ENCODE results near the gene CLBA1. TPM values are rescaled to one million over a fixed set of nuclear protein-coding genes. Genes with fewer than 3 reads are reported as not detected.
A peak's percentile ranks its signal among the peaks of the same experiment; 100 is the strongest.
"Not testable (repeated sequence)": the region's sequence is repeated elsewhere in the genome, so short reads cannot be mapped to it uniquely, and the experiment has no call there.

Gene CLBA1
- total and polyA plus RNA-seq, 8 donors: 4.7 to 32.5 (median 7.2) TPM

DNA sequence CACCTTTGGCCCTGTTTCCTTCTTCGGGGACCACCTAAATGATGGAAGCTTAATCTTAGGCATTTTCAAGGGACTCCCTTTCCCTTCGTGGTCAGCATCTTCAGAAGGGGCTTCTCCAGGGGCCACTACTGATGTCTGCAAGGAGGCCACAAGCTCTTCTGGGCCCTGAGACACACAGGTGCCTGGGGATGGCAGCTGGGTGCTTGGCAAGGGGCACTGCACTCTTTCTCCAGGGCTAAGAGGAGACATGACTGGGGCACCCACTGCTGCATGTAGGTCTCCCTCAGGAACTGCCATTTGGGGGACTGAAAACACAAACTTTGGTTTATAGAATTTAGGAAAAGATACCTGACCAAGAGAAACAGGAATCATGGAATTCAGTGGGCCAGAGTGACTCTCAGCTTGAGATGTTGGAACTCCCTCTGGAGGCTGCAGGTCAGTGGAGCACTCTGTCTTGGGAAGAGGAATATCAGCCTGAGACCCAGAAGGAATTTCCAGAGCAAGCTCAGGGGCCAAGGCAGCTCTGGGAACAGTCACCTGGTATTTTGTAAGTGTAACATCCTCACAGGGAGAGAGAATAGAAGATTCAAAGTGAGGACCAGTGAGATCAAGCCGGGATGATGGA is 45.0 kb upstream of the CLBA1 start:
- Histone ChIP-seq H3K4me3 (no peak overlapping the region), H3K4me1 (no peaks in the 10 kb centered on the region), H3K9me3 (no peaks in the 10 kb centered on the region), H3K27ac (no peak overlapping the region), H3K36me3 (no peaks in the 10 kb centered on the region), H3K27me3 (no peaks in the 10 kb centered on the region)
- FAIRE-seq: no peak
- ATAC-seq: peak in 1 of 4 donors; percentile 48
- WGBS, 2 donors: 63 to 68% methylated on average over 3 of the region's 3 CpGs
- TF ChIP-seq, protein P1, sequence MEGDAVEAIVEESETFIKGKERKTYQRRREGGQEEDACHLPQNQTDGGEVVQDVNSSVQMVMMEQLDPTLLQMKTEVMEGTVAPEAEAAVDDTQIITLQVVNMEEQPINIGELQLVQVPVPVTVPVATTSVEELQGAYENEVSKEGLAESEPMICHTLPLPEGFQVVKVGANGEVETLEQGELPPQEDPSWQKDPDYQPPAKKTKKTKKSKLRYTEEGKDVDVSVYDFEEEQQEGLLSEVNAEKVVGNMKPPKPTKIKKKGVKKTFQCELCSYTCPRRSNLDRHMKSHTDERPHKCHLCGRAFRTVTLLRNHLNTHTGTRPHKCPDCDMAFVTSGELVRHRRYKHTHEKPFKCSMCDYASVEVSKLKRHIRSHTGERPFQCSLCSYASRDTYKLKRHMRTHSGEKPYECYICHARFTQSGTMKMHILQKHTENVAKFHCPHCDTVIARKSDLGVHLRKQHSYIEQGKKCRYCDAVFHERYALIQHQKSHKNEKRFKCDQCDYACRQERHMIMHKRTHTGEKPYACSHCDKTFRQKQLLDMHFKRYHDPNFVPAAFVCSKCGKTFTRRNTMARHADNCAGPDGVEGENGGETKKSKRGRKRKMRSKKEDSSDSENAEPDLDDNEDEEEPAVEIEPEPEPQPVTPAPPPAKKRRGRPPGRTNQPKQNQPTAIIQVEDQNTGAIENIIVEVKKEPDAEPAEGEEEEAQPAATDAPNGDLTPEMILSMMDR (IDR thresholded peaks at IDR 0.05): no peak
- intact Hi-C loops (cut with DNase I): no loop called here
- no peak for DNase-seq

DNA sequence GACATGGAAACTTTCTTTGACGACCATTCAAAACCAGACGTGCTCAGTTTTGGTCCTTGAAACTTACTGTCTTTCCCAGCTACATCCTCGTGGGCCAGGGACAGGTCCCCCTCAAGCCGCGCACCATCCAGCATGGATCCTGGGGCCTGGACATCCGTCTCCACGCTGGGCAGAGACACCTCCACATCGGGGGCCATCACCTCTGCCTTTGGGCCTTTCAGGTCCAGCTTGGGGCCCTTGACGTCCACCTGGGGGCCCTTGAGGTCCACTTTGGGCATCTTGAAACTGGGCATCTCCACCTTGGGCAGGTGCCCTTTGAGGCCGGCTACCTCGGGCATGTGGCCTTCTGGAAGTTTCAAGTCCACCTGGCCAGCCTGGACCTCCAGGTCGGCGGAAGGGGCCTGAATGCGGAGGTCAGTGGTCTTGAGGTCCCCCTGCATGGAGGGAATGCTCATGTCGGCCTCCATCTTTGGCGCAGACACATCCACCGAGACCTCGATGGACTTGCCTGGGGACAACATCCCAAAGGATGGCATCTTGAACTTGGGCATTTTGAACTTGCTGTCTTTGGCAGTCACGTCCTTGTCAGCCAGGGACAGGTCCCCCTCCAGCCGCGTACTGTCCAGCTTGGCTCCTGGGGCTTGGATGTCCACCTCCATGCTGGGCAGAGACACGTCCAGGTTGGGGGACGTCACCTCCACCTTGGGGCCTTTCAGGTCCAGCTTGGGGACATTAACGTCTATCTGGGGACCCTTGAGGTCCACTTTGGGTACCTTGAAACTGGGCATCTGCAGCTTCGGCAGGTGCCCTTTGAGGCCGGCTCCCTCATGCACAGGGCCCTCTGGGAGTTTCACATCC is 43.9 kb upstream of the CLBA1 start:
- Histone ChIP-seq H3K9me3 (no peaks in the 10 kb centered on the region), H3K4me3 (no peak overlapping the region), H3K27me3 (no peaks in the 10 kb centered on the region), H3K4me1 (no peaks in the 10 kb centered on the region), H3K27ac (no peak overlapping the region), H3K36me3 (no peaks in the 10 kb centered on the region)
- no peak for FAIRE-seq
- ATAC-seq: no peak
- peak in 3 of 6 donors; percentile 1 to 50 (median 34) for DNase-seq
- TF ChIP-seq, protein P1 (IDR thresholded peaks at IDR 0.05): no peak
- intact Hi-C loops (cut with DNase I): no loop called here
- WGBS, 2 donors: 86 to 90% methylated on average over 26 of the region's 26 CpGs

DNA sequence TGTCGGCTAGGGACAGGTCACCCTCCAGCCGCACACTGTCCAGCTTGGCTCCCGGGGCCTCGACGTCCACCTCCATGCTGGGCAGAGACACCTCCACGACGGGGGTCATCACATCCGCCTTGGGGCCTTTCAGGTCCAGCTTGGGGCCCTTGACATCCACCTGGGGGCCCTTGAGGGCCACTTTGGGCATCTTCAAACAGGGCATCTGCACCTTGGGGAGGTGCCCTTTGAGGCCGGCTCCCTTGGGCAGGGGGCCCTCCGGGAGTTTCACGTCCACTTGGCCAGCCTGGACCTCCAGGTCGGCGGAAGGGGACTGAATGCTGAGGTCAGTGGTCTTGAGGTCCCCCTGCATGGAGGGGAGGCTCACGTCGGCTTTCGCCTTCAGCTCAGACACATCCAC is 43.0 kb upstream of the CLBA1 start:
- no peaks in the 10 kb centered on the region for H3K27me3 ChIP-seq
- H3K4me1 ChIP-seq: no peaks in the 10 kb centered on the region
- intact Hi-C loops (cut with DNase I): no loop called here
- TF ChIP-seq, protein P1 (IDR thresholded peaks at IDR 0.05): no peak
- no peaks in the 10 kb centered on the region for H3K9me3 ChIP-seq
- no peaks in the 10 kb centered on the region for H3K36me3 ChIP-seq
- 86 to 93% methylated on average over 16 of the region's 16 CpGs for WGBS, 2 donors
- no peak overlapping the region for H3K27ac ChIP-seq
- FAIRE-seq: no peak
- H3K4me3 ChIP-seq: no peak overlapping the region
- ATAC-seq: no peak
- DNase-seq: peak in 2 of 6 donors; percentile 49 to 52

DNA sequence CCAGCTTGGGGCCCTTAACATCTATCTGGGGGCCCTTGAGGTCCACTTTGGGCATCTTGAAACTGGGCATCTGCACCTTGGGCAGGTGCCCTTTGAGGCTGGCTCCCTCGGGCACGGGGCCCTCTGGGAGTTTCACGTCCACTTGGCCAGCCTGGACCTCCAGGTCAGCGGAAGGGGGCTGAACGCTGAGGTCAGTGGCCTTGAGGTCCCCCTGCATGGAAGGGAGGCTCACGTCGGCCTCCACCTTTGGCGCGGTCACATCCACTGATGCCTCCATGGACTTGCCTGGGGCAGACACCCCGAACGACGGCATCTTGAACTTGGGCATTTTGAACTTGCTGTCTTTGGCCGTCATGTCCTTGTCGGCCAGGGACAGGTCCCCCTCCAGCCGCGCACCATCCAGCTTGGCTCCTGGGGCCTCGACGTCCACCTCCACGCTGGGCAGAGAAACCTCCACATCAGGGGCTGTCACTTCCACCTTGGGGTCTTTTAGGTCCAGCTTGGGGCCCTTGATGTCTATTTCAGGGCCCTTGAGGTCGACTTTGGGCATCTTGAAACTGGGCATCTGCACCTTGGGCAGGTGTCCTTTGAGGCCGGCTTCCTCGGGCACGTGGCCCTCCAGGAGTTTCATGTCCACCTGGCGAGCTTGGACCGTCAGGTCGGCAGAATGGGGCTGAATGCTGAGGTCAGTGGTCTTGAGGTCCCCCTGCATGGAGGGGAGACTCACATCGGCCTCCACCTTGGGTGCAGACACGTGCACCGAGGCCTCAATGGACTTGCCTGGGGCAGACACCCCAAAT is 42.2 kb upstream of the CLBA1 start:
- WGBS, 2 donors: 86 to 87% methylated on average over 26 to 29 of the region's 29 CpGs
- FAIRE-seq, ATAC-seq: not testable (repeated sequence)

DNA sequence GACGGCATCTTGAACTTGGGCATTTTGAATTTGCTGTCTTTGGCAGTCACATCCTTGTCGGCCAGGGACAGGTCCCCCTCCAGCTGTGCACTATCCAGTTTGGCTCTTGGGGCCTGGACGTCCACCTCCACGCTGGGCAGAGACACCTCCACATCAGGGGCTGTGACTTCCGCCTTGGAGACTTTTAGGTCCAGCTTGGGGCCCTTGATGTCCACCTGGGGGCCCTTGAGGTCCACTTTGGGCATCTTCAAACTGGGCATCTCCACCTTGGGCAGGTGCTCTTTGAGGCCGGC is 41.6 kb upstream of the CLBA1 start:
- H3K27ac ChIP-seq; FAIRE-seq; H3K36me3 ChIP-seq; H3K4me1 ChIP-seq; ATAC-seq; H3K9me3 ChIP-seq; DNase-seq; intact Hi-C loops (cut with DNase I); H3K4me3 ChIP-seq; H3K27me3 ChIP-seq: not testable (repeated sequence)
- 75 to 84% methylated on average over 6 of the region's 6 CpGs for WGBS, 2 donors

More for the DNA sequence above, 42.2 kb upstream of the CLBA1 start:
- H3K27me3 ChIP-seq; H3K9me3 ChIP-seq; H3K4me3 ChIP-seq; H3K27ac ChIP-seq; H3K4me1 ChIP-seq; H3K36me3 ChIP-seq; intact Hi-C loops (cut with DNase I): not testable (repeated sequence)
- DNase-seq: peak in 2 of 6 donors; percentile 9 to 52

DNA sequence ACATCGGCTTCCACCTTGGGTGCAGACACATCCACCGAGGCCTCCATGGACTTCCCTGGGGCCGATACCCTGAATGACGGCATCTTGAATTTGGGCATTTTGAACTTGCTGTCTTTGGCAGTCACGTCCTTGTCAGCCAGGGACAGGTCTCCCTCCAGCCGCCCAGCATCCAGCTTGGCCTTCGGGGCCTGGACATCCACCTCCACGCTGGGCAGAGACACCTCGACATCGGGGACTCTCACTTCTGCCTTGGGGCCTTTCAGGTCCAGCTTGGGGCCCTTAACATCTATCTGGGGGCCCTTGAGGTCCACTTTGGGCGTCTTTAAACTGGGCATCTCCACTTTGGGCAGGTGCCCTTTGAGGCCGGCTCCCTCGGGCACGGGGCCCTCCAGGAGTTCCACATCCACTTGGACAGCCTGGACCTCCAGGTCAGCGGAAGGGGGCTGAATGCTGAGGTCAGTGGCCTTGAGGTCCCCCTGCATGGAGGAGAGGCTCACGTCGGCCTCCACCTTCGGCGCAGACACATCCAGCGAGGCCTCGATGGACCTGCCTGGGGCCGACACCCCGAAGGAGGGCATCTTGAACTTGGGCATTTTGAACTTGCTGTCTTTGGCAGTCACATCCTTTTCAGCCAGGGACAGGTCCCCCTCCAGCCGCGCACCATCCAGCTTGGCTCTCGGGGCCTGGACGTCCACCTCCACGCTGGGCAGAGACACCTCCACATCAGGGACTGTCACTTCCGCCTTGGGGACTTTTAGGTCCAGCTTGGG is 41.0 kb upstream of the CLBA1 start:
- H3K27ac ChIP-seq; H3K4me3 ChIP-seq; ATAC-seq; H3K36me3 ChIP-seq; intact Hi-C loops (cut with DNase I); H3K4me1 ChIP-seq; H3K9me3 ChIP-seq; FAIRE-seq; H3K27me3 ChIP-seq: not testable (repeated sequence)
- DNase-seq: peak in 2 of 6 donors; percentile 12 to 43
- WGBS, 2 donors: 87 to 91% methylated on average over 29 of the region's 29 CpGs

DNA sequence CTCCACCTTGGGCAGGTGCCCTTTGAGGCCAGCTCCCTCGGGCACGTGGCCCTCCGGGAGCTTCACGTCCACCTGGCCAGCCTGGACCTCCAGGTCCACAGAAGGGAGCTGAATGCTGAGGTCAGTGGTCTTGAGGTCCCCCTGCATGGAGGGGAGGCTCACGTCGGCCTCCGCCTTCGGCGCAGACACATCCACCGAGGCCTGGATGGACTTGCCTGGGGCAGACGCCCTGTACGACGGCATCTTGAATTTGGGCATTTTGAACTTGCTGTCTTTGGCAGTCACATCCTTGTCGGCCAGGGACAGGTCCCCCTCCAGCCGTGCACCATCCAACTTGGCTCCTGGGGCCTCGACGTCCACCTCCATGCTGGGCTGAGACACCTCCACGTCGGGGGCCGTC is 40.3 kb upstream of the CLBA1 start:
- H3K9me3 ChIP-seq; H3K36me3 ChIP-seq; H3K4me3 ChIP-seq; H3K27ac ChIP-seq; intact Hi-C loops (cut with DNase I); ATAC-seq; H3K27me3 ChIP-seq; FAIRE-seq; H3K4me1 ChIP-seq: not testable (repeated sequence)
- peak in 3 of 6 donors; percentile 6 to 43 (median 35) for DNase-seq
- 82 to 85% methylated on average over 16 to 18 of the region's 20 CpGs for WGBS, 2 donors

All from pancreas (tissue), 10 donors.